Measurements from ENCODE around the gene ADAMTSL1.

The ADAMTSL1 gene

DNA sequence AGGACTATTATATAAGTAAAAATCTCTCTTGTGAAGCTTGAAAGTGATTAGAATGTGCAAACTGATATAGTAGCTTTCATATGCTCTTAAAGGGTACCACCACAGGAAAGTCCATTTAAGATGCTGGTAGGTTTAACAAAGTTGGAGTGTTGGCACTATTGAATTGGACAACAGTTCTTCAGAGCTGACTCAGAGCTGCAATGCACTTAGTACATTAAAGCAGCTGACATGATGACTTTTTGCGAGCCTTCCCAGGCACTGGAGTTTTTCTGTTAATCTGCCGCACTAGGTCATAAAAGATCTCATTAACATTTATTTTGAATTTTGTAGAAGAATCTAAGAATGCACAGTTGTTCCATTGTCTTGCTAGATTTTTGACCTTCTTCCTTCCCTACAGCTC lies 243.8 kb downstream of the ADAMTSL1 start:
- ChIA-PET POLR2A (ENCODE audit: low non-redundant PET) (no interaction called here), CTCF (no interaction called here)
- DNase-seq (ENCODE audit: low spot score), result no peak
- TF ChIP-seq, protein P1, sequence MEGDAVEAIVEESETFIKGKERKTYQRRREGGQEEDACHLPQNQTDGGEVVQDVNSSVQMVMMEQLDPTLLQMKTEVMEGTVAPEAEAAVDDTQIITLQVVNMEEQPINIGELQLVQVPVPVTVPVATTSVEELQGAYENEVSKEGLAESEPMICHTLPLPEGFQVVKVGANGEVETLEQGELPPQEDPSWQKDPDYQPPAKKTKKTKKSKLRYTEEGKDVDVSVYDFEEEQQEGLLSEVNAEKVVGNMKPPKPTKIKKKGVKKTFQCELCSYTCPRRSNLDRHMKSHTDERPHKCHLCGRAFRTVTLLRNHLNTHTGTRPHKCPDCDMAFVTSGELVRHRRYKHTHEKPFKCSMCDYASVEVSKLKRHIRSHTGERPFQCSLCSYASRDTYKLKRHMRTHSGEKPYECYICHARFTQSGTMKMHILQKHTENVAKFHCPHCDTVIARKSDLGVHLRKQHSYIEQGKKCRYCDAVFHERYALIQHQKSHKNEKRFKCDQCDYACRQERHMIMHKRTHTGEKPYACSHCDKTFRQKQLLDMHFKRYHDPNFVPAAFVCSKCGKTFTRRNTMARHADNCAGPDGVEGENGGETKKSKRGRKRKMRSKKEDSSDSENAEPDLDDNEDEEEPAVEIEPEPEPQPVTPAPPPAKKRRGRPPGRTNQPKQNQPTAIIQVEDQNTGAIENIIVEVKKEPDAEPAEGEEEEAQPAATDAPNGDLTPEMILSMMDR (conservative IDR thresholded peaks at IDR 0.05; ENCODE audit: low read depth), result no peak
- H3K27ac ChIP-seq, result no peak overlapping the region

DNA sequence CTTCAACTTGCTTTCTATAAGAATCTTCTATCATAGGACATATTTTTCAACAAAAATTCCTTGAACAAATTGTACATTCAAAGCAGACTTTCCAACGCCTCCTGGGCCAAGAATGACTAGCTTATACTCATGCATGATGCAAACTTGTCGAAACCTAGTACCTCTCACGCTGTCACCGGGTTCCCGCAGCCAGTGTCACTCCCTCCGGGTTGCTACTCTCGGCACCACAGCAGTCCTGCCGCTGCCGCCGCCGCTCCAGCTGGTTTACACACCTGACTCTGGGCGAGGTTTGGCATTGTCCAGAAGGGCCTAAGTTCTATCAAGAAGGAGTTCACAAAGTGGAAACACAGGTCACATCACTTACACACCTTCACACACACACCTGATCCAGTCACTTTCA lies 244.4 kb downstream of the ADAMTSL1 start:
- TF ChIP-seq, protein P1 (conservative IDR thresholded peaks at IDR 0.05; ENCODE audit: low read depth), result no peak
- no peak for DNase-seq (ENCODE audit: low spot score)
- POLR2A ChIA-PET (ENCODE audit: low non-redundant PET), result no interaction called here
- no peak overlapping the region for H3K27ac ChIP-seq
- CTCF ChIA-PET, result no interaction called here

DNA sequence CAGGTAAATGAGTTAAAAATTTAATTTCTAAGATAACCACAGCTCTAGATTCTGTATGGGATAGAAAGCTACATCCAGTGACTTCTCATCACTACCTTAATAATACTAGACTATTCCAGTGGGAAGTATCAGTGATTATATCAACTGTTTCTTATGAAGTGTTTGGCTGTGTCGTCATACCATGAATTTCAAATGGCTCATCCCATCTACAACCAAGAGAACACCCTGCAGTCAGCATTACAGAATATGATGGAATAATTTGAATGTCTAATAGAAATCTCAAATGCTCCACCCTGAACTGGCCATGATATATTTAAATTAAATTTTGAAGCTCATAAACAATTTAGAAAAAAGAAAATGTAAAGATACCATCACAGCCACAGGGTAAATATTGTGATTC lies 245.0 kb downstream of the ADAMTSL1 start:
- TF ChIP-seq, protein P1 (conservative IDR thresholded peaks at IDR 0.05; ENCODE audit: low read depth), result no peak
- no peak overlapping the region for H3K27ac ChIP-seq
- DNase-seq (ENCODE audit: low spot score), result no peak
- POLR2A ChIA-PET (ENCODE audit: low non-redundant PET), result no interaction called here
- CTCF ChIA-PET, result no interaction called here

DNA sequence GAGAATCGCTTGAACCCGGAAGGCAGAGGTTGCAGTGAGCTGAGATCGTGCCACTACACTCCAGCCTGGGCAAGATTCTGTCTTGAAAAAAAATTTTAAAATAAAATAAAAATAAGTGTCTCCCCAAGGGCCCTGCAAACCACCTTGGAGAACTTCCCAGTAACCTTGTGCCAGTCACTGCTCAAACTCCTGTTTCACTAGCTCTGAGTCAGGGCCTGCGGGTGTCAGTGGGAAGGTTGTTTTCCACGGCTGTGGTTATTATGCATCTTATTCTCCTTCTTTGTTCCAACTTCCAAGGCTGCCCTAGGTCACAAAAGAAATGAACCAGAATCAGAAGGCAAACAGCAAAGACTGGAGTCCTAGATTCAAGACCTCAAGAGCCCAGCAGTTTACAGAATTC lies 246.7 kb downstream of the ADAMTSL1 start:
- DNase-seq (ENCODE audit: low spot score), result no peak
- POLR2A ChIA-PET (ENCODE audit: low non-redundant PET), result no interaction called here
- CTCF ChIA-PET, result interaction anchor here (0.7 kb wide), 1 partner anchor 259 kb away, joined by 4 read pairs; no protein-coding TSS in a partner anchor
- TF ChIP-seq, protein P1 (conservative IDR thresholded peaks at IDR 0.05; ENCODE audit: low read depth), result no peak
- H3K27ac ChIP-seq, result no peak overlapping the region

DNA sequence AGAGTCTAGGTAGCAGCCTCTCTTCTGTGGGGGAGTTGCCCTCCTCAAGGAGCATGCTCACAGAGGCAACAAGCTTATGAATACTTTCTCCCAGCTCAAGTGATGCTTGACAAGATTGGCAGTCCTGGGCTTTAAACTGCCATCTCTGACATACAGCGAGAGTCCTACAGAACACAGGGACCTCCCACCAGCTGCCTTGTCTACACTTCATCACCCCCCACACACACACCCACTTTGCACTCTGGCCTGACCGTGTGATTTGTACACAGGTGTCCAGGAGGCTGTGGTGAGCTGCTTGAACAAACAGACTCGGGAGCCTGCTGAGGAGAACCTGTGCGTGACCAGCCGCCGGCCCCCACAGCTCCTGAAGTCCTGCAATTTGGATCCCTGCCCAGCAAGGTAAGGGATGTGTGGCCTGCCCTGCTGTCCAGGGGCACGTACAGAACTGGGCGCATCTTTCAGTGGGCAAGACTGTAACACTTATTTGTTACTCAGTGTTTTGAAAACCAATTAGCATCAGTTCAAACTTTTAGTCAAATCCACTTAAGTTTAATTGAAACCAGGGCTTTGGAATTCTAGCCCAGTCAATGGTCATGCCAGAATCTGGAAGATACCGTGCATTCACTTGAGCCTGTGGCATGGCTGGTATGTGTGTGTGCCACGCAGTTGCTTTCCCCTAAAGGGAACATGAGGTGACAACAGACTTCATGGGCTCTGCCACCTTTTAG lies 247.5 kb downstream of the ADAMTSL1 start:
- H3K27ac ChIP-seq, result no peak overlapping the region
- no peak for DNase-seq (ENCODE audit: low spot score)
- POLR2A ChIA-PET (ENCODE audit: low non-redundant PET), result no interaction called here
- TF ChIP-seq, protein P1 (conservative IDR thresholded peaks at IDR 0.05; ENCODE audit: low read depth), result no peak
- CTCF ChIA-PET, result no interaction called here

DNA sequence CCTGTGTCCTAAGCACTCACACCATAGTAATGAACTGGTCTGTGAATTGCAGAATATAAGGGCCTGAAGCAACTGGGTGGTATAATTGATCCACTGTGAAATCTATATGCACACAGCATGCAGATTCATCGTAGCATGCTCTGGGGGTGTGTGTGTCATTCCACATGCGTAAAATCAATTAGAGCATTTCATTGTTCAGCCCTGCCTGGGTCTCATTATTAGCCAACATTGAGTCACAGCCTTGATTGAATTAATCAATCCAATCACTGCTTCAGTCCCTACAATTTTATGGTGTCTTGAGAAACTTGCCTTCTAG lies 248.0 kb downstream of the ADAMTSL1 start:
- DNase-seq (ENCODE audit: low spot score), result no peak
- H3K27ac ChIP-seq, result no peak overlapping the region
- POLR2A ChIA-PET (ENCODE audit: low non-redundant PET), result no interaction called here
- CTCF ChIA-PET, result no interaction called here
- TF ChIP-seq, protein P1 (conservative IDR thresholded peaks at IDR 0.05; ENCODE audit: low read depth), result no peak

All from RWPE1 (cell line).